LNCAP (cell line): ENCODE measurements around the gene MRRF.

ENCODE experiments used
- CTCF ChIP-seq: fragments of 450-650 bp; IDR thresholded peaks from 2 replicates; pipeline ENCODE4 v1.5.1; 2017; ENCODE audit warnings: mild to moderate bottlenecking

Gene MRRF

DNA sequence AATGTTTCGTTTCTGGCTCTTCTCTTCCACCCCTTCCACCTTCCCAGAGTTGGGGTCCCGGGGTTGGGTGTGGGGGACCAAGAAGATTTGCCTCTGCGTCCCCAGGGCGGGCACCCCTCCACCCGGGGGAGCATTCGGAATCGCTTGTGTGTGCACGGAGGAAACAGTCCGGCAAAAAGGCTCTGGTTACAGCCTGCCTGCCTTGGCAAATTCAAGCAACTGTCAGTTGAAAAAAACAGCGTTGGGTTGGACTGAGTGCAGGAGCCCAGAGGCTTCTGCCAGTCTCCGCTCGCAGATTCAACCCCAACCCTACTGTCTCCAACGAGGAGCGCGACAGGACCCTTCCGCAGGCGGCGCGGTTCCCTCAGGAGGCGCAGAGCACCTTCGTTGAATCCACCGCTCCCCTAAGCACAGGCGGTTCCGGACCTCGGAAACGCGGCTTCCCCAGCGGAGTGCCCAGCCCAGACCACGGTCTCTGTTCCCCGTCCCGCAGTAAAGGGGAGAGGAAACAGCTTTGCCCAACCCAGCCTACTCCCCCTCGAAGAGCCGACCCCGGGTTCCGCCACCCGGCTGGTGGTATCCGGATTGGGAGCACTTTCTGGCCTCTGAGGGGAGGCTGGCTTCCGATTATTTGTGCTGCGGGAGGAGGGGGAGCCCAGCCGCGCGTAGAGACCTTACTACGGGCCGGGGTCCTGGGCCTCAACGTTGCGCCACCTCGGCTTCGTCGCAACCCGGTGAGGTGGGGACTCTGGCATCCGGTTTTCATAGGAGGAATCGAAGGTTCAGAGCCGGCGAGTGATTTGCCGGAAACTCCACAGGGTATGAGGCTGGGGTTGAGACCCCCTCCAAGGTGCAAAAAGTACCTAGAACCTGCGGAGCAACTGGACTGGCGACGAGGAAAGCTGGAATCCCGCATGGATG lies 45.5 kb upstream of the MRRF start:
- TF ChIP-seq CTCF: no peak

GRCh38 chr9:122219856-122220672 lies 44.6 kb upstream of the MRRF start:
- no peak for TF ChIP-seq CTCF

- TF ChIP-seq CTCF: no peak
These were observed 44.0 kb upstream of the MRRF start for GRCh38 chr9:122220673-122221182.

- no peak for TF ChIP-seq CTCF
These were observed 43.4 kb upstream of the MRRF start for GRCh38 chr9:122221183-122221811.

DNA sequence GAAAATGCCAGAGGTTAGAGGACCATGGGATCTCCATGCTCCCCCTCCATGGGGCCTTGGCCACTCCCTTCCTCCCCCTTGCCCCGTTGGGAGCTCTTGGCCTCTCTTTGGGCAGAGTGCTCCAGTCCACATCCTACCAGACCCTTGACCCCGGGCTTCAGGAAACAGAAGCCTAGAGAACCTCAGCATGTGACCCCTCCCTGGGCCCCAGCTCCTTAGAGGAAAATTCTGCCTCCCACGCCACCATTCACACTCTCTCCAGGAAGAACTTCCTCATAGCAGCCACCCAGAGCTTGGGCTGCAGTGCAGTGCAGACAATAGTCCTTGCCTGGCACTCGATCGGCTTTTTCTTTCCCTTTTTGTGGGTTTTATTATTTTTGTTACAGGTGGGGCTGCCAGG lies 41.9 kb upstream of the MRRF start:
- TF ChIP-seq CTCF: no peak

GRCh38 chr9:122223435-122223834 lies 41.2 kb upstream of the MRRF start:
- no peak for TF ChIP-seq CTCF
